OCI-LY1 (cell line): Measurements from ENCODE around the gene DPP3.
"Not testable (repeated sequence)": the region's sequence is repeated elsewhere in the genome, so short reads cannot be mapped to it uniquely, and the experiment has no call there.

Experiments used
- H2AFZ ChIP-seq: fragments of 200-600 bp; sonication (generic), shearing (Covaris generic); 2 replicates; pipeline ENCODE4 v1.6.0; 2014; ENCODE audit warnings: antibody characterized with exemption, mild to moderate bottlenecking, low read length
- H3F3A ChIP-seq: fragments of 200-600 bp; sonication (generic), shearing (Covaris generic); 2 replicates; pipeline ENCODE4 v1.6.0; 2014; ENCODE audit warnings: mild to moderate bottlenecking, antibody characterized with exemption, low read length, moderate library complexity; ENCODE audit not compliant: insufficient read depth
- H3K27ac ChIP-seq: fragments of 200-600 bp; sonication (generic); 2 replicates; pipeline ENCODE4 v1.5.1; 2014; ENCODE audit warnings: low read length, mixed run types, mild to moderate bottlenecking, low read depth; ENCODE audit not compliant: poor library complexity, severe bottlenecking
- H3K27me3 ChIP-seq: fragments of 200-600 bp; sonication (generic); 2 replicates; pipeline ENCODE4 v1.6.0; 2014; ENCODE audit warnings: antibody characterized with exemption, mild to moderate bottlenecking, low read length, moderate library complexity; ENCODE audit not compliant: insufficient read depth
- H3K36me3 ChIP-seq: fragments of 200-600 bp; sonication (generic); 2 replicates; pipeline ENCODE4 v1.6.1; 2014; ENCODE audit warnings: mild to moderate bottlenecking, antibody characterized with exemption, low read length, moderate library complexity, mixed read lengths; ENCODE audit not compliant: insufficient read depth
- H3K4me1 ChIP-seq: fragments of 200-600 bp; sonication (generic); 2 replicates; pipeline ENCODE4 v1.5.1; 2014; ENCODE audit warnings: mild to moderate bottlenecking, low read length, moderate library complexity; ENCODE audit not compliant: insufficient read depth, severe bottlenecking
- H3K4me2 ChIP-seq: fragments of 200-600 bp; sonication (generic), shearing (Covaris generic); 2 replicates; pipeline ENCODE4 v1.6.1; 2014; ENCODE audit warnings: low read length
- H3K4me3 ChIP-seq: fragments of 200-600 bp; sonication (generic); 2 replicates; pipeline ENCODE4 v1.5.1; 2014; ENCODE audit warnings: low read length, low read depth, mild to moderate bottlenecking, mixed read lengths; ENCODE audit not compliant: poor library complexity, severe bottlenecking
- H3K79me2 ChIP-seq: fragments of 200-600 bp; shearing (Covaris generic); 2 replicates; pipeline ENCODE4 v1.6.1; 2016; ENCODE audit warnings: mixed run types, low read length, mixed read lengths; ENCODE audit not compliant: insufficient read depth
- H3K9ac ChIP-seq: fragments of 200-600 bp; sonication (generic), shearing (Covaris generic); 2 replicates; pipeline ENCODE4 v1.6.1; 2014; ENCODE audit warnings: mild to moderate bottlenecking, low read length, mixed read lengths
- H3K9me2 ChIP-seq: fragments of 200-600 bp; sonication (generic), shearing (Covaris generic); 2 replicates; pipeline ENCODE4 v1.6.1; 2014; ENCODE audit warnings: low read depth, mild to moderate bottlenecking, low read length, mixed read lengths
- H3K9me3 ChIP-seq: fragments of 200-600 bp; shearing (Covaris generic); 2 replicates; pipeline ENCODE4 v1.6.1; 2014; ENCODE audit warnings: low read length, mixed read lengths
- H4K20me1 ChIP-seq: fragments of 200-600 bp; sonication (generic), shearing (Covaris generic); 2 replicates; pipeline ENCODE4 v1.6.0; 2016; ENCODE audit warnings: mild to moderate bottlenecking, low read length; ENCODE audit not compliant: insufficient read depth
- CTCF ChIP-seq: fragments of 200-600 bp; sonication (generic), shearing (Covaris generic); IDR thresholded peaks from 2 replicates; pipeline ENCODE4 v1.5.1; 2017; ENCODE audit warnings: mild to moderate bottlenecking, antibody characterized with exemption, low read length, moderate library complexity, mixed read lengths
- EZH2 ChIP-seq: fragments of 200-600 bp; sonication (generic), shearing (Covaris generic); IDR thresholded peaks from 2 replicates; pipeline ENCODE4 v1.8.0; 2017; ENCODE audit warnings: borderline replicate concordance, mixed run types, mild to moderate bottlenecking, antibody characterized with exemption, low read length, moderate library complexity, mixed read lengths

DPP3 gene

GRCh38 chr11:66462010-66462409 lies 18.2 kb upstream of the DPP3 start:
- TF ChIP-seq EZH2 (no peak), CTCF (no peak)
- Histone ChIP-seq H2AFZ (no peak overlapping the region), H3K79me2 (no peaks in the 10 kb centered on the region), H3K27me3 (no peaks in the 10 kb centered on the region), H3K9ac (no peak overlapping the region), H3K9me3 (peaks cover 7% of the 10 kb centered on the region), H3K9me2 (no peaks in the 10 kb centered on the region), H3K27ac (no peak overlapping the region), H3K4me3 (no peak overlapping the region), H3K36me3 (no peaks in the 10 kb centered on the region; the same call in 1 of the 2 replicates), H3K4me1 (peaks cover 27% of the 10 kb centered on the region), H3F3A (no peaks in the 10 kb centered on the region), H4K20me1 (no peaks in the 10 kb centered on the region), H3K4me2 (no peak overlapping the region)

GRCh38 chr11:66462911-66463310 lies 17.3 kb upstream of the DPP3 start:
- TF ChIP-seq EZH2, result no peak
- TF ChIP-seq CTCF, result no peak
- no peaks in the 10 kb centered on the region for H3K79me2 ChIP-seq
- H3K4me1 ChIP-seq, result peaks cover 30% of the 10 kb centered on the region
- H3F3A ChIP-seq, result no peaks in the 10 kb centered on the region
- H3K36me3 ChIP-seq, result no peaks in the 10 kb centered on the region; the same call in 1 of the 2 replicates
- no peak overlapping the region for H3K4me3 ChIP-seq
- peaks cover 7% of the 10 kb centered on the region for H3K9me3 ChIP-seq
- H3K27ac ChIP-seq, result no peak overlapping the region
- no peaks in the 10 kb centered on the region for H3K9me2 ChIP-seq
- H3K9ac ChIP-seq, result no peak overlapping the region
- no peak overlapping the region for H2AFZ ChIP-seq
- H3K4me2 ChIP-seq, result no peak overlapping the region
- no peaks in the 10 kb centered on the region for H3K27me3 ChIP-seq
- H4K20me1 ChIP-seq, result no peaks in the 10 kb centered on the region

- not testable (repeated sequence) for H3K9me3 ChIP-seq, H3K36me3 ChIP-seq
Measured at GRCh38 chr11:66464116-66464515, 16.1 kb upstream of the DPP3 start.

GRCh38 chr11:66464916-66465315 lies 15.3 kb upstream of the DPP3 start:
- Histone ChIP-seq H3K4me1 (peaks cover 24% of the 10 kb centered on the region), H3K4me3 (no peak overlapping the region), H3K9me3 (peaks cover 7% of the 10 kb centered on the region), H3K79me2 (no peaks in the 10 kb centered on the region), H3K27me3 (no peaks in the 10 kb centered on the region), H4K20me1 (no peaks in the 10 kb centered on the region), H3K9ac (no peak overlapping the region), H3F3A (no peaks in the 10 kb centered on the region), H3K27ac (no peak overlapping the region), H3K9me2 (no peaks in the 10 kb centered on the region), H2AFZ (no peak overlapping the region), H3K4me2 (no peak overlapping the region), H3K36me3 (no peaks in the 10 kb centered on the region; the same call in 1 of the 2 replicates)
- TF ChIP-seq EZH2 (no peak), CTCF (no peak)

More at GRCh38 chr11:66464116-66464515, 16.1 kb upstream of the DPP3 start:
- not testable (repeated sequence) for H3K4me3 ChIP-seq, H3K79me2 ChIP-seq, H3K4me2 ChIP-seq, H2AFZ ChIP-seq, H3K27ac ChIP-seq, H3K27me3 ChIP-seq, H3K9ac ChIP-seq, H3K9me2 ChIP-seq, H3F3A ChIP-seq, H4K20me1 ChIP-seq
- peaks cover 28% of the 10 kb centered on the region for H3K4me1 ChIP-seq
